ENCODE results near the gene SYNJ1. TPM values are rescaled to one million over a fixed set of nuclear protein-coding genes. Genes with fewer than 3 reads are reported as not detected.

Gene SYNJ1
- total and polyA plus RNA-seq, 9 of the 15 experiments (the other 6 are each of a cell fraction or from before 2014, with no cell fraction given), result 2.4 to 10.6 (median 5.6) TPM

DNA sequence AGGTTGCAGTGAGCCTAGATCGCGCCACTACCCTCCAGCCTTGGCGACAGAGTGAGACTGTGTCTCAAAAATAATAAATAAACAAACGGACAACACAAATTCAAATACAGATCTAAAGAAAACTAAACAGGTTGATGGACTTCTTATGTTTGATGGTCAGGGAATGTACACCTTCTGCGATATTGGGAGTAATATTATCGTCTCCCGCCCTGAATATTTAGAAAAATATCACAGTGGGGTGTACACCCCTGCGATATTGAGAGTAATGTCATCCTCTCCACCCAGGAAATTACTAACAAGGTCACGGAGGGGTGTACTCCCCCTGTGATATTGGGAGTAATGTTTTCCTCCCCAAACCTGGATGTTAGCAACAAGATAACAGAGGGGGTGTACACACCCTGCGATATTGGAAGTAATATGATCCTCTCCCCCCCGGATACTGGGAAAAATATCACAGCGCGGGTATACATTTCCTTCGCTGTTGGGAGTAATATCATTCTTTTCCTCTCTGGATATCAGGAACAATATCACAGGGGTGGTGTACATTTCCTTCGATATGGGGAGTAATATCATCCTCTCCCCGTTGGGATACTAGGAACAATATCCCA, 114.3 kb downstream of the SYNJ1 start (continued):
- TF ChIP-seq, protein P1, sequence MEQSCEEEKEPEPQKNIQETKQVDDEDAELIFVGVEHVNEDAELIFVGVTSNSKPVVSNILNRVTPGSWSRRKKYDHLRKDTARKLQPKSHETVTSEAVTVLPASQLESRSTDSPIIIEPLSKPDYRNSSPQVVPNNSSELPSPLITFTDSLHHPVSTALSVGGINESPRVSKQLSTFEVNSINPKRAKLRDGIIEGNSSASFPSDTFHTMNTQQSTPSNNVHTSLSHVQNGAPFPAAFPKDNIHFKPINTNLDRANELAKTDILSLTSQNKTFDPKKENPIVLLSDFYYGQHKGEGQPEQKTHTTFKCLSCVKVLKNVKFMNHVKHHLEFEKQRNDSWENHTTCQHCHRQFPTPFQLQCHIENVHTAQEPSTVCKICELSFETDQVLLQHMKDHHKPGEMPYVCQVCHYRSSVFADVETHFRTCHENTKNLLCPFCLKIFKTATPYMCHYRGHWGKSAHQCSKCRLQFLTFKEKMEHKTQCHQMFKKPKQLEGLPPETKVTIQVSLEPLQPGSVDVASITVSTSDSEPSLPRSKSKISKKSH (CRISPR knock-in tag; IDR thresholded peaks at IDR 0.05), result no peak
- TF ChIP-seq ARID1B (IDR thresholded peaks at IDR 0.05) (peak; percentile 71), ZNF133 (CRISPR knock-in tag; IDR thresholded peaks at IDR 0.05) (no peak), ZNF12 (CRISPR knock-in tag; IDR thresholded peaks at IDR 0.05) (no peak), ETS2 (tag; IDR thresholded peaks at IDR 0.05; ENCODE audit: borderline replicate concordance, poor library complexity, severe bottlenecking) (no peak), FOXM1 (IDR thresholded peaks at IDR 0.05; ENCODE audit: low read depth) (no peak), FOXM1 (CRISPR knock-in tag; IDR thresholded peaks at IDR 0.05; ENCODE audit: low read depth) (no peak), ZFP30 (CRISPR knock-in tag; IDR thresholded peaks at IDR 0.05; ENCODE audit: borderline replicate concordance) (no peak), FOXK2 (conservative IDR thresholded peaks at IDR 0.05 in 1 of 2, IDR thresholded peaks at IDR 0.05 in 1 of 2; ENCODE audit: low read depth in 2 of 2) (peak; percentile 36 to 48; a peak in 1 of 4 replicates), SMARCE1 (IDR thresholded peaks at IDR 0.05) (peak; percentile 24; the same call in 1 of the 2 replicates), TCF3 (CRISPR knock-in tag; IDR thresholded peaks at IDR 0.05) (peak; percentile 46; the same call in 1 of the 2 replicates), ZNF431 (CRISPR knock-in tag; IDR thresholded peaks at IDR 0.05) (no peak), PHTF2 (CRISPR knock-in tag; IDR thresholded peaks at IDR 0.05) (no peak), ZNF165 (CRISPR knock-in tag; IDR thresholded peaks at IDR 0.05; ENCODE audit: borderline replicate concordance) (no peak), SRSF3 (IDR thresholded peaks at IDR 0.05; ENCODE audit: insufficient read depth, low read length) (no peak), PURB (CRISPR knock-in tag; IDR thresholded peaks at IDR 0.05; ENCODE audit: low read depth) (no peak)
- TF ChIP-seq, protein P2, sequence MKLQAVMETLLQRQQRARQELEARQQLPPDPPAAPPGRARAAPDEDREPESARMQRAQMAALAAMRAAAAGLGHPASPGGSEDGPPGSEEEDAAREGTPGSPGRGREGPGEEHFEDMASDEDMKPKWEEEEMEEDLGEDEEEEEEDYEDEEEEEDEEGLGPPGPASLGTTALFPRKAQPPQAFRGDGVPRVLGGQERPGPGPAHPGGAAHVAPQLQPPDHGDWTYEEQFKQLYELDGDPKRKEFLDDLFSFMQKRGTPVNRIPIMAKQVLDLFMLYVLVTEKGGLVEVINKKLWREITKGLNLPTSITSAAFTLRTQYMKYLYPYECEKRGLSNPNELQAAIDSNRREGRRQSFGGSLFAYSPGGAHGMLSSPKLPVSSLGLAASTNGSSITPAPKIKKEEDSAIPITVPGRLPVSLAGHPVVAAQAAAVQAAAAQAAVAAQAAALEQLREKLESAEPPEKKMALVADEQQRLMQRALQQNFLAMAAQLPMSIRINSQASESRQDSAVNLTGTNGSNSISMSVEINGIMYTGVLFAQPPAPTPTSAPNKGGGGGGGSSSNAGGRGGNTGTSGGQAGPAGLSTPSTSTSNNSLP (IDR thresholded peaks at IDR 0.05; ENCODE audit: borderline replicate concordance, low read depth, low read length), result 0 out of 2 replicates have a peak, but pooled peaks have one; percentile 39
- TF ChIP-seq, protein P3, sequence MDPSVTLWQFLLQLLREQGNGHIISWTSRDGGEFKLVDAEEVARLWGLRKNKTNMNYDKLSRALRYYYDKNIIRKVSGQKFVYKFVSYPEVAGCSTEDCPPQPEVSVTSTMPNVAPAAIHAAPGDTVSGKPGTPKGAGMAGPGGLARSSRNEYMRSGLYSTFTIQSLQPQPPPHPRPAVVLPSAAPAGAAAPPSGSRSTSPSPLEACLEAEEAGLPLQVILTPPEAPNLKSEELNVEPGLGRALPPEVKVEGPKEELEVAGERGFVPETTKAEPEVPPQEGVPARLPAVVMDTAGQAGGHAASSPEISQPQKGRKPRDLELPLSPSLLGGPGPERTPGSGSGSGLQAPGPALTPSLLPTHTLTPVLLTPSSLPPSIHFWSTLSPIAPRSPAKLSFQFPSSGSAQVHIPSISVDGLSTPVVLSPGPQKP (CRISPR knock-in tag; IDR thresholded peaks at IDR 0.05), result no peak
- TF ChIP-seq, protein P4, sequence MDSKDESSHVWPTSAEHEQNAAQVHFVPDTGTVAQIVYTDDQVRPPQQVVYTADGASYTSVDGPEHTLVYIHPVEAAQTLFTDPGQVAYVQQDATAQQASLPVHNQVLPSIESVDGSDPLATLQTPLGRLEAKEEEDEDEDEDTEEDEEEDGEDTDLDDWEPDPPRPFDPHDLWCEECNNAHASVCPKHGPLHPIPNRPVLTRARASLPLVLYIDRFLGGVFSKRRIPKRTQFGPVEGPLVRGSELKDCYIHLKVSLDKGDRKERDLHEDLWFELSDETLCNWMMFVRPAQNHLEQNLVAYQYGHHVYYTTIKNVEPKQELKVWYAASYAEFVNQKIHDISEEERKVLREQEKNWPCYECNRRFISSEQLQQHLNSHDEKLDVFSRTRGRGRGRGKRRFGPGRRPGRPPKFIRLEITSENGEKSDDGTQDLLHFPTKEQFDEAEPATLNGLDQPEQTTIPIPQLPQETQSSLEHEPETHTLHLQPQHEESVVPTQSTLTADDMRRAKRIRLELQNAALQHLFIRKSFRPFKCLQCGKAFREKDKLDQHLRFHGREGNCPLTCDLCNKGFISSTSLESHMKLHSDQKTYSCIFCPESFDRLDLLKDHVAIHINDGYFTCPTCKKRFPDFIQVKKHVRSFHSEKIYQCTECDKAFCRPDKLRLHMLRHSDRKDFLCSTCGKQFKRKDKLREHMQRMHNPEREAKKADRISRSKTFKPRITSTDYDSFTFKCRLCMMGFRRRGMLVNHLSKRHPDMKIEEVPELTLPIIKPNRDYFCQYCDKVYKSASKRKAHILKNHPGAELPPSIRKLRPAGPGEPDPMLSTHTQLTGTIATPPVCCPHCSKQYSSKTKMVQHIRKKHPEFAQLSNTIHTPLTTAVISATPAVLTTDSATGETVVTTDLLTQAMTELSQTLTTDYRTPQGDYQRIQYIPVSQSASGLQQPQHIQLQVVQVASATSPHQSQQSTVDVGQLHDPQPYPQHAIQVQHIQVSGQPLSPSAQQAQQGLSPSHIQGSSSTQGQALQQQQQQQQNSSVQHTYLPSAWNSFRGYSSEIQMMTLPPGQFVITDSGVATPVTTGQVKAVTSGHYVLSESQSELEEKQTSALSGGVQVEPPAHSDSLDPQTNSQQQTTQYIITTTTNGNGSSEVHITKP (IDR thresholded peaks at IDR 0.05; ENCODE audit: partially characterized antibody), result peak; percentile 91

Measured in K562 (cell line).